NCI-H2196 (cell line): Measurements from ENCODE around the gene XXYLT1.
"Not testable (repeated sequence)": the region's sequence is repeated elsewhere in the genome, so short reads cannot be mapped to it uniquely, and the experiment has no call there.

Experiments
- DNase-seq: peaks from one replicate; lab custom pipeline; 2025; ENCODE audit not compliant: unreplicated experiment; lab: John Stamatoyannopoulos, UW

The XXYLT1 gene

DNA sequence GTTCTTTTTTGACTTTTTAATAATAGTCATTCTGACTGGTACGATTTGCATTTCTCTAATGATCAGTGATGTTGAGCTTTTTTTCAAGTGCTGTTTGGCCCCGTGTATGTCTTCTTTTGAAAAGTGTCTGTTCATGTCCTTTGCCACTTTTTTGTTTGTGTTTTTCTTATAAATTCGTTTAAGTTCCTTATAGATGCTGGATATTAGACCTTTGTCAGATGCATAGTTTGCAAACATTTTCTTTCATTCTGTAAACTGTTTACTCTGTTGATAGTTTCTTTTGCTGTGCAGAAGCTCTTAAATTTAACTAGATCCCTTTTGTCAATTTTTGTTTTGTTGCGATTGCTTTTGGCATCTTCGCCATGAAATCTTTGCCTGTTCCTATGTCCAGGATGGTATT, 220.7 kb downstream of the XXYLT1 start:
- DNase-seq, result not testable (repeated sequence)

DNA sequence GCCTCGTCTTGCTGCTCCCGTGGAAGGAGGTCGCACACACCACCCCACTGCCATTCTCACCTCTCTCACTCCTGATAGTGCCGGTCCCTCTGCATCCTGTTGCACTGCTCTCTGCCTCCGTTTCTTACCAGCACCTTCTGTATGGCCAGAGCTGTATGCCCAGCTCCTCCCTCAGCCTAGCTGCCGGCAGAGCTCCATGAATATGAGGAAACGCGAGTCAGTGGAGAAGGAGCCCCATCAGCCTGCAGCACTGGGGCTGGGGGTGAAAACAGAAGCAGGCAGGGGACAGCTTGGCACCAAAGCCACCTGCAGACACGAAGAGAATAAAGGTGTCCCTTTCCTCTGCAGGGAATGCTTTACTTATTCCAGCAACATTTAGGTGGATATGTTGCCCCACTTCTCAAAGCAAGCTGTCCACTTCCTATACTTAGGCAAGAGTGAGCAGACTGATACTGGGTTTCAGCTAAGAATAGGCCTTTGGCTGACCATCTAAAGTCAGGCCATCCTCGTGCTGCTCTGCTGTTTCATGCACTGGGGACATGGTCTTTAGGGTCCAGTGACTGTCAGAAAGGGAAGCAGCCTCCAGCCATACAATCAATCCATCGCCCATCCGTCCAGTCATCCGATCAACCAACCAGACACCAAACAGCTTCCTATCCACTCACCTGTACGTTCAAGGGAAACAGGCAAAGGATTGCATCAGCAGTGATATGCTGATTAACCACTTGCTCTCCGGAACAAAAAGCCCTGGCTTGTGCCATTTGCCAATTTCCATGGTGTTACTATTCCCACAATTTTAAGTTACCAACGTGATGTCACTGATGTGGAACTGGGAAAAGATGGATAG, 222.7 kb downstream of the XXYLT1 start:
- no peak for DNase-seq

DNA sequence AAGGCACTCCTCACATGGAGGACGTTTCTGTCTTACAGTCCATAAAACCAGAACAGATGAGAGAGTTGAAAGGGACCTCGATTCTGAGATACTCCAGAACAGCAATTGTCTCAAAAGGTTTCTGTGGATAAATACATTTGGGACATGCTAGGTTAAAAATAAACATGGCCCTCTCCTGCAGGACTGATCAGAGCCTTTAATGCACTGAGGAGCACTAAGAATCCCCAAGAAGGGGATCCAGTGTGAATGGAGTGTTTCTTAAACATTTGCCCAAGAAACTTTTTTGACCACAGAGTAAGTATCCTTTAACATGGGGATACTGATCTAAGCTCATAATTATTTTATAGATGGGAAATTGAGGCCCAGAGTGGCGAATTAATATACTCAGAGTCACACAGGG, 223.4 kb downstream of the XXYLT1 start:
- no peak for DNase-seq

DNA sequence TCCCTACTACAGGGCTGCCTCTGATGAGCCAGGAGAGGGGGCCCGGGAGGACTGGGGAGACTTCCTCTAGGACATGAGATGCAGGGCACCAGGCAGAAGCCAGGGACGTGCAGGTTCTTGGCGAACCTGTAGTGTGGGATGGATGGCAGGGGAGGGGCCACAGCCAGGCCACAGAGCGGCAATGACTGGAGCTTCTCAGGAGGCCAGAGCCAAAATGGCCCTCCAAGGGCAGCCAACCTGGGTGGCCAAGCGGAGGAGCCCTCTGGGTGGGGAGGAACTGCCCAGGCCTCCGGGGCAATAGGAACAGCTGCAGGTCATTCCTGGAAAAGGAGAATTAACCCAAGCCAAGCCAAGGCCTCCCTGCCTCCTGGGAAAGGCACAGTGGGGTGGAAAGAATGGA, 224.5 kb downstream of the XXYLT1 start:
- DNase-seq, result no peak

DNA sequence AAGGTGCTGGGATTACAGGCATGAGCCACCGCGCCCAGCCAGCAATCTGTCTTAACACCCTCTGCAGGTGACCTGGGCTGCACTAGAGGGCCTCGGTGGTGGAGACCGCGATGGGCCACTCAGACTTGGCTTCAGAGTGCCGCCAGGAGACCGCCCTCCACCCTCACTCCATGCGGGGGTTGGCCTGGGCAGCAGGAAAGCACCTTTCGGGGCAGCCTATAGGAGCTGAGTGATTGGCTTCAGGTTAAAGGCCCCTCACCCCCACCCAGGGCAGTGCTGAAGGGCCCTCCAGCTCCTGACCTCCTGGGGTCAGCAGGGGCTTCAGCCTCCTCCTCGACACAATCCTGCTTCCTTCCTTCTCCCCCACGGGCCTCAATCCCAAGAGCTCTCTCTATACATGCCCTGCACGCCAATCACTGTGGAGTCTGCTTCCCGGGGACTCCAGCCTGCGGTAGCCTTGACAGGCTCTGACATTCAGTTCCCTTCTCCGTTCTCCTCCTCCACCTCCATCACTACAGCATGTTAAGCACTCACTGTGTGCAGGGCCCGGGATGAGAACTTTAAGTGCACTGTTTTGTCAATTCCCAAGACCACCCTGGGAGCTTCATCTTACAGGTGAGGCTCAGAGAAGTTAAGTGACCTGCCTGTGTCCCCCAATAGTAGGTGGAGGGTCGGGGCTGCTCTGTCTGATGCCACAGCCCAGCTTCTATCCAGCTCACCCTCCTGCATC, 225.3 kb downstream of the XXYLT1 start:
- DNase-seq, result no peak

DNA sequence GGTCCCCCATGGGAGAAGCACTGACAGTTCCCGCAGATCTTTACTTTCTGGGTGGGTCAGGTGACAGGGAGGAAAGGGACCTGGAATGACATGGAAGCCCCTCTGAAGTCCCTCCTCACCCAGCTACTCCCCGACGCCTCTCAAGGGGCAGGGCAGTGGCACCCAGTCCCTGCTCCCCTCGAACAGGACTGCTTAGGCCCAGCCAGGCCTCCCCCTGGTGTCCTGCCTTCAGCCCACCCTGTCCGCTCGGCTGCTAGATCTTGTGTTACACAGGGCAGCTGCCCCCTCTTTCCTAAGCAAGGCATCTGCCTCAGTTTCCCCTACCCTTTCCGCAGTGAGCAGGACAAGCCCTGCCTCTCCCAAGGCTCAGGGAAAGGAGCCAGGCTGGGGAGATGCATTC, 226.5 kb downstream of the XXYLT1 start:
- no peak for DNase-seq

DNA sequence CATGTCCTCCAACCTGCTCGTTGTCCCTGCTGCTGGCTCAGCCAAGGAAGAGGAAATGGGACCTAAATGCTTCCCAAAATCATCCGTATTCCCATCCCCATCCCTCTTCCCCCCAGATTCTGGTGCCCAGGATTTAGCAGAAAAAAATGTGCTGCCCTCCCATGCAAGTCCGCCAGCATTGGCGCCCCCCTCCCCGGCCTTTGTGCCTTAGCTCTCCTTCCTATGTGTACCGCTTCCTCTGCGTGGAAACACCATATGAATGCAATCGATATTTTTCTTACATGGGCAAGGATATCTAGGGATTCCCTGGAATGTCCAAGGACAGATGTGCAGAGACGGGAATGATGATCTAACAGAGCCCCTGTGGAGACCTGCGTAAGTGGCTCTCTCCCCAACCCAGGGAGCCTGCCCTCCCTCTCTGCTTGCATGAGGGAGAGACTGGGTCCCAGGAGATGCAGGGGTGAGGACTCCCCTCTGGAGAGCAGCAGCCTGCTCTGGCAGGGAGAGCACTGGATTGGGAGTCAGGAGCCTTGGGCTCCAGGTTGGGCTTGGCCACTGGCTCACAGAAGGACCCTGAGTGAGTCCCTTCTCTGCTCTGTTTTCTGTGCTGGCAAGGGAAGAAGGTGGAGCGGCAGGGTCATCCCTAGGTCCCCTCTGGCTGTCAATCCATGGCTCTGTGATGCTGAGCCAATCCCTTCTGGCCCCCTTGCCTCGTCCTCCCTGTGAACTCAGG, 227.2 kb downstream of the XXYLT1 start:
- no peak for DNase-seq

DNA sequence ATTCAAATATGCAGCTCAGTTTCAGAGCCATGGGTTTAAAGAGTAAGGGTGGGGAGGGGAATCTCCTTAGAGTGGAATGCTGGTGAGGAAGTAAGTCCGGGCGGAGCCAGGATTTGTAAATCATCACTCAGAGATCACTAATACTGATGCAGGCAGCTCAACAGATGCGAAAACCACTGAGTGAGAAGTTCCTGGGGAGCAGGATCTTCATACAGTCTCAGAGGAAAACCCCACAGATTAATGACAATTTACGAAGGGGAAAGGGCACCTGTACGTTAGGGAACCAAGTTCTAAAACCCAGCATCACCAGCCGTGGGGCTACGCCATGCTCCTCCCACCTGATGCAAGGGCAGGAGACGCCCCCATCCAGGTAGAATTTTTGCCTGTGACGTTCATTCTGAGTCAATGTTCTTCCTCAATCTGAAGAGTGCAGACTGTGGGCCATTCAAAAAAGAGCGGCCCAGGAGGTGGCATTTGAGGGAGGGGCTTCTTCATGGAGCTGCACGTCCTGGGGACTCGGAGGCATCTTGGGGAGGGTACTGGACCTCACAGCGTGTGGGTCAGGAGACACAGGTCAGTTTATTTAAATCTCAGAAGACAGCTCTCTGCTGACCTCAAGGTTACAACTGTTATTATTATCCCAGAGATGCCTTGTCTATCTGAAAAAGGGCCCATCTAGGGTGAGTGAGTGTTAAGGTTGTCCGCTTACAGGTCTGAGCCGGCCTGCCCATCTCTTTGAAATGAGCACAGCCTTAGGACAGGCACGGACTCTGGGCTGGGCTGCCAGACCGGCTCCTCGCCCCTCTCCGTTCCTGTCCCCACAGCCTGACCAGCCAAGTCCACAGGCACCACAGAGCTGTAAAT, 228.0 kb downstream of the XXYLT1 start:
- DNase-seq, result no peak

DNA sequence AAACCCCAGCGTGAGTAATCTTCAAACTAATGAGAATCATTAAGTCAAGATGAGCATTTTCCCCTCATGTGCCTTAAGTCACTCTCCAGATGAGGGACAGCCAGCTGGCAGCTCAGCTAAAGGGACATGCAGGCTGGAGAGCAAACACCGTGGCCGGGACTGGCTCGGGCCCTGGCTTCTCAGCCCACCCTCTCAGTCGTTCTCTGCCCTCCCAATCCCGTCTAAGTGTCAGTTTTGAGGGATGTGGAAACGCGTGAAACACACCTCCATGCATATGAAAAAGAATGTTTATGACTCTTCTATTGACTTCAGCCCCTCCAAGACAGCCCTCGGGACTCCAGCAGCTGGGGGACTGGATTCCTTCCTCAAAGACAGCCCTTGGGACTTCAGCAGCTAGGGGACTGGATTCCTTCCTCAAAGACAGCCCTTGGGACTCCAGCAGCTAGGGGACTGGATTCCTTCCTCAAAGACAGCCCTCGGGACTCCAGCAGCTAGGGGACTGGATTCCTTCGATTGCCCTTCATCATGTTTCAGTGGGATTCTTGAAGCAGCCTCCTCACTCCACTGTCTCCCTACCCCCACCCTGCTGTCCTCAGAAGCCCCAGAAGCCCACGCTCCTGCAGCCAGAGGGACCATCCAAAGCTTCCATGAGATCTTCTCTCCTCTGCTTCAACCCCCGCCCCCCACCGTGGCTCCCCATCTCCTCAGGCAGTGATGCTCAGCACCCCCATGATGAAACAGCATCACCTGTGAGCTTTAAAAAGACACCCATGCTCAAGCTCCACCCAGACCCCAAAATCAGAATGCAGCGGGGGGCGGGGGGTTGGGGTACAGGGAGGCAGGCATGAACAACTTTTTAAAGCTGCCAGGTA, 228.9 kb downstream of the XXYLT1 start:
- no peak for DNase-seq

DNA sequence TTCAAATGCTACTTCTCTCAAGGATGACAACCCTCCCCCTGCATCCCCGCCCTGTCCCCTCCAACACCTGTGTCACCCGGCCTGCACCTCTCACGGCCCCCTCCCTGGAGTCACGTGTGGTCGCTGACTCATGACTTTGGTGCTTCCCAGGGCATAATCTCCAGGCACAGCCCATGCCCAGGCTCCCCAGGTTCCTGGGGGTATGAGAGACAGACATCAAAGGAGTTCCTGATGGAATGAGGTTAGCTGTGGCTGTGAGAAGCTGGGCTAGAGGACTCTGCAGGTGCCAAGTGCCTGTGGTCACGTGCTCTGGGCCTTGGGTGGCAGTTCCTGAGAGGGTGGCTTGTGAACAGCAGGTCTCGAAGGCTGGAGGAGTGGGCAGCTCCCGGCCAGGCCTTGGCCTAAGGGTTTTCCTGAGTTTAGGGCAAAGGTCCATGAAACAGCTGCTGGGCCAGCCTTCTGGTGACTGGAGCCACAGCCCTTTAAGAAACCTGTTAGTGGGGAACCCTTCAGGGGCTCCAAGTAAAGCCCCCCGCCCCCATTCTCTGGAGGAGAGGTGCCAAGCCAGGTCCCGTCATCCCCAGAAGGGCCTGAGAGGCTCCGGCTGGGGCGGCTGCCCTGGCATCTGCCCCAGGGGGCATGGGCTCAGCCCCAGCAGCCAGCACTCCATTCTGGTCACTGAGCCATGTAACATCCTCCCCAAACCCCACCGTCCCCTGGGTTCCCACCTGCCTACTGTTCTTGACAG, 230.0 kb downstream of the XXYLT1 start:
- no peak for DNase-seq

DNA sequence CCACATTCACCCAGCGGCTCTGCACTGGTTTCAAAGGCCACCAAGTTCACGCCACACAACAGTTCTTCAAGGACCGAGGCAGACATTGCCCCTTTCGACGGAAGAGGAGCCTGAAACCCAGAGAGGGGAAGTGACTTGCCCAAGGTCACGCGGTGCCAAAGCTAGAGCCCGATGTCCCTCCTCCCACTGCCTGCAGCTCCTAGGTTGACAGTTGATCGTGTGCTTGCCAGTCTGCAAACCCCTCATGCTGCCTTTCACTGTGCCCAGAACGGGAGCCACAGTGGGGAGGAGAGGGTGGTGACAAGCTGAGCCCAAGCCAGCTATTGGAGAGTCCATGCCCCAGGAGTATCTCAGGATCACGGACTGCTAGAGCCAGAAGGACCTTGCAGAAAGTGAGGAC, 230.9 kb downstream of the XXYLT1 start:
- no peak for DNase-seq

DNA sequence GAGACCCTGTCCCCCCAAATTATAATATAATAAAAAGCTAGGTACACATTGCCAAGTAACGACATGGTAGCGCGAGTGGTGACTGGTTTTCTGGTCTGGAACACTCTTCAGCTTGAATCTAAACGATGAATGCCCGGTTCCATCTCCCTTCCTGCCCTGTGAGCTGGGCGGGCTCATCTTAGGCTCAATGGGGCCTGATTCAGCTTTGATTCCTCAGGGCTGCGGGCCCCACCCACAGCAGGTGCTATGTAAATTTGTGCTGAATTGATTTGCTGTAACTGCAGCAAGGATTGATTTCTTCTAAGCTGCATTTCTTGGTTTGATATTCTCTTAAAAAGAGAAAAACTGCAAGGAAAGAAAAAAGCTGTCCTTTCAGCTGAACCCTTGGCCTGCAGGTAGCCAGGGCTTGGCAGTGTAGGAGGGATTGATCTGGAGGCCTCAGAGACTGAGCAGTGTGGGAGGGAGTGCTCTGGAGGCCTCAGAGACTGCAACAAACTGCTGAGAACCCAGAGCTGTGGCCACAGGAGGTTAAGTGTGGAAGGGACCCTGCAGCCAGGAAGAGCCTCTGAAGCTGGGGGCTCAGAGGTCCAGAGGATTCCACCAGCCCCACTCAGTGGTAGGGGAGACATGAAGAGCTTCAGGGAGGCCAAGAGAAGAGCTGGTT, 231.6 kb downstream of the XXYLT1 start:
- DNase-seq, result no peak

DNA sequence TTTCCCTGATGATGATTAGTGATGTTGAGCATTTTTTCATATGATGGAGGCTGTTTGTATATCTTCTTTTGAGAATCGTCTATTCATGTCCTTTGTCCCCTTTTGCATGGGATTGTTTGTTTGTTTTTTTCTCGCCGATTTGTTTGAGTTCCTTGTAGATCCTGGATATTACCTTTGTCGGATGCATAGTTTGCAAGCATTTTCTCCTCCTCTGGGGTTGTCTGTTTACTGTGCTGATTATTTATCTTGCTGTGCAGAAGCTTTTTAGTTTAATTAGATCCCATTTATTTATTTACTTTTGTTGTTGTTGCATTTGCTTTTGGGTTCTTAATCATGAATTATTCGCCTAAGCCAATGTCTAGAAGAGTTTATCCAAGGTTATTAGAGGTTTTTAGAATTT, 232.8 kb downstream of the XXYLT1 start:
- no peak for DNase-seq

DNA sequence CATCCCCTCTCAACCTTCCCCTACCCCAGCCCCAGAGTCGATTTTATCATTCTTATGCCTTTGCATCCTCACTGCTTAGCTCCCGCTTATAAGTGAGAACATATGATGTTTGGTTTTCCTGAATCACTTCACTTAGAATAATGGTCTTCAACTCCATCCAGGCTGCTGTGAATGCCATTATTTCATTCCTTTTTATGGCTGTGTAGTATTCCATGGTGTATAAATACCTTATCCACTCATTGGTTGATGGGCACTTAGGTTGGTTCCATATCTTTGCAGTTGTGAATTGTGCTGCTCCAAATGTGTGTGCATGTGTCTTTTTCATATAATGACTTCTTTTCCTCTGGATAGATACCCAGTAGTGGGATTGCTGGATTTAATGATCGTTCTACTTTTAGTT, 233.4 kb downstream of the XXYLT1 start:
- DNase-seq, result not testable (repeated sequence)

DNA sequence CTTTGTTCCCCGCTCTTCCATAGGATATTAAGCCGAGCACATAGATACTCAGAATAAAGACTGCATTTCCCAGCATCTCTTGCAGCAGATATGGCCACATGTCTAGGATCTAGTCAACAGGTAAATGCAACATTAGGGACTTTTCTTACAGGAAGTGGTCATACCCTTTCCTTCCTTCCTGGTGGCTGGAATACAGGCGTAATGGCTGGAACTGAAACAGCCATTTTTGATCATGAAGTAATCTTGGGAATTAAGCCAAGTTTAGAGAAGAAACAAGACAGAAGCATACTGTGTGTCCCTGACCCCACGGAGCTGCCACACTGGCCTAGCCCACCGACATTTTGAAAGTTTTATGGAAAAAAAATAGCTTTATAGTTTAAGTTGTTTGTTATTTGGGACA, 234.0 kb downstream of the XXYLT1 start:
- no peak for DNase-seq

DNA sequence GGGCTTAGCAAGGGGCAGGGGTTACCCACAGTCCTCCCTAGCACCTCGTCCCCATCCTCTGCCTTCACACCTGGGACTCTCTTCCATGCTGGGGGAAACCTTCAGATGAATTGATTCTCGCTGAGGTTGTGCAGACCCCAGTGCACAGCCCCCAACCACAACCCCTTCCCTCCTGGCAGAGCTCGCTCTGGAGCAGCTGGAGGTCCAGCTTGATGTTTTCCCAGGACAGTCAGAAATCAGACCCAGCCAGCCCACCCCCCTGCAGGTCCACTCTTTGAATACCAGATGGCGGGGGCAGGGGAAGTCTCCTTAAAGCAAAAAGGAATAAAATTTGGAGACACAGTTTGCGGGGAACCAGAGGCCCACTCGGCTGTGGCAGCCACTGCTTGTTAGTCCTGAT, 234.4 kb downstream of the XXYLT1 start:
- no peak for DNase-seq

DNA sequence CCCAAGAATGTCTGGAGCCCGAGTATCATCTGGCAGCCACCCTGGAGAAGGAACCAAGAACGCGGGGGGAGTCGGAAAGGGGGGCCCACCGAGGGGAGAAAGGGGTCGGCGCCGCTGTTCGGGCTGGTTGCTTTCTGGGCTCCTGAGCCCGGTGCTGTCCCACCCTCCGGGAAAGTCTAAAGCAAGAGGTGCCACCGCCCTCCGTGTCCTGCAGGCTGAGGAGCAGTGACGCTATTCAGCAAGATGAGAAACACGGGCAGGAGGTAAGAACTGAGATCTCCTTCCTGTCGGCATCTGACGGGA, 234.8 kb downstream of the XXYLT1 start:
- DNase-seq, result no peak

DNA sequence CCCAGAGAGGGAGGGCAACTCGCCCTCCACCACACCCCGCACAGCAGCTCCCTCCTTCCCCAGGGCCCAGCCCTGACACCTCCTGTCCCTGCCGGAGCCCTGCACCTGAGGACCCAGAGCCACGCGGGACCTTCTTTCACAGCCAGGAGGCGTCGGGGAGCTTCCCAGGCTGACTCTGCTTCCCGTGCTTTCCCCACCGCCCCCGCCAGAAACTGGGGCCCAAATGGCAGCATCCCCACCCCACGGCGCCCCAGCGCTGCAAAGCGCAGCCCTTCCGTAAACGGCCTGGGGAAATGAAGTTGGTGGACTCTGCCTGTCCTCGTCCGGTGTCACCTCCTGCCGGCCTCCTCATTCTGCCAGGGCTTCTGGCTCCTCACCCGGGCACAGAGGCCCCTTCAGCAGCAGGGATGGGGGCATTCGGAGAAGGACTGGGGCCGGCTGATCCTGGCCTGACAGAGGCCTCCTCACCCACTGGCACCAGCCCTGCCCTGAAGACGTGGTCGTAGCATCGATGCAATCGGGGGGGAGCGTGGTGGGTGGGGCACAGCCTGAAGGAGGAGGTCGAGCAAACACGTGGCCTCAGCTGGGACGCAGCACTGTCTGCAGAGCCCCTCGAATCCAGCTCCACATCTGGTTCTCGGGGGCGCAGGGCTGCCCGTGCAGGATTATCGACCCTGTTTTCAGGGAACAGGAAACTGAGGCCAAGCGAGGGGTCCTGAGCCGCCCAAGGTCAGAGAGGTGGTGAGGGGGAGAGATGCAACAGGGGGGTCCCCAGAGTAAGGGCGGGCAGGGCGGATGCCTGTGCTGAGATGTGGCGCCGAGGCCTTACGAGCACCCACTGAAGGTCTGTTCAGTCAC, 235.4 kb downstream of the XXYLT1 start:
- peak; percentile 31 for DNase-seq
